Measurements from ENCODE around the gene SLC8A2. TPM values are rescaled to one million over a fixed set of nuclear protein-coding genes. Genes with fewer than 3 reads are reported as not detected.

SLC8A2 gene
- polyA plus RNA-seq, 1 donor (not counting 4 experiments of a cell fraction or from before 2014, with no cell fraction given): 0.17 TPM

- Histone ChIP-seq H3K79me2 (ENCODE audit: control insufficient read depth, insufficient read depth, low read length) (peaks cover 47% of the 10 kb centered on the region), H3K9me3 (ENCODE audit: control insufficient read depth, low read depth, low read length) (no peaks in the 10 kb centered on the region), H3K9ac (ENCODE audit: control insufficient read depth, extremely low read depth, insufficient read depth, low read length) (peak overlapping the region; percentile 99), H3K27ac (ENCODE audit: control insufficient read depth, insufficient read depth, low read length) (peak overlapping the region; percentile 97), H2AFZ (ENCODE audit: control insufficient read depth, low read length) (peak overlapping the region; percentile 65), H3K4me1 (ENCODE audit: control insufficient read depth, extremely low read depth, insufficient read depth, low read length) (peaks cover 47% of the 10 kb centered on the region), H3K36me3 (ENCODE audit: control insufficient read depth in 2 of 2, extremely low read depth in 1 of 2, insufficient read depth in 2 of 2, low read length in 2 of 2) (no peaks in the 10 kb centered on the region), H3K4me2 (ENCODE audit: control insufficient read depth, extremely low read depth, insufficient read depth, low read depth, low read length) (peak overlapping the region; percentile 91), H3K27me3 (ENCODE audit: control insufficient read depth, extremely low read depth, insufficient read depth, low read length) (no peaks in the 10 kb centered on the region), H3K4me3 (ENCODE audit: control insufficient read depth in 2 of 3, extremely low read depth in 1 of 3, insufficient read depth in 2 of 3, low read depth in 1 of 3, low read length in 3 of 3) (peak overlapping the region; percentile 87 to 97 (median 96)), H4K20me1 (ENCODE audit: control insufficient read depth, extremely low read depth, insufficient read depth, low read length) (no peaks in the 10 kb centered on the region), H3K9me1 (ENCODE audit: control insufficient read depth, extremely low read depth, insufficient read depth, low read length) (no peaks in the 10 kb centered on the region)
- TF ChIP-seq EZH2 (IDR thresholded peaks at IDR 0.05; ENCODE audit: low read length) (no peak), CTCF (optimal IDR thresholded peaks at IDR 0.05 in 1 of 3, IDR thresholded peaks at IDR 0.05 in 1 of 3, conservative IDR thresholded peaks at IDR 0.05 in 1 of 3; ENCODE audit: extremely low read depth in 1 of 3, insufficient read depth in 2 of 3, low read length in 3 of 3) (no peak)
- FAIRE-seq: no peak
- DNase-seq (ENCODE audit: low read depth, low spot score): no peak
- dilution Hi-C loops (cut with MboI; ENCODE audit: extremely low pct_ligation_motif_present, low sequenced_read_pairs): no loop called here
These were observed 42.6 kb upstream of the SLC8A2 start for GRCh38 chr19:47514151-47514868.

- H3K9ac ChIP-seq (ENCODE audit: control insufficient read depth, extremely low read depth, insufficient read depth, low read length): peak overlapping the region; percentile 99
- TF ChIP-seq EZH2 (IDR thresholded peaks at IDR 0.05; ENCODE audit: low read length) (no peak), CTCF (optimal IDR thresholded peaks at IDR 0.05 in 1 of 3, IDR thresholded peaks at IDR 0.05 in 1 of 3, conservative IDR thresholded peaks at IDR 0.05 in 1 of 3; ENCODE audit: extremely low read depth in 1 of 3, insufficient read depth in 2 of 3, low read length in 3 of 3) (no peak)
- no peak overlapping the region for H2AFZ ChIP-seq (ENCODE audit: control insufficient read depth, low read length)
- no peaks in the 10 kb centered on the region for H3K36me3 ChIP-seq (ENCODE audit: control insufficient read depth in 2 of 2, extremely low read depth in 1 of 2, insufficient read depth in 2 of 2, low read length in 2 of 2)
- H3K27ac ChIP-seq (ENCODE audit: control insufficient read depth, insufficient read depth, low read length): peak overlapping the region; percentile 59
- H3K9me1 ChIP-seq (ENCODE audit: control insufficient read depth, extremely low read depth, insufficient read depth, low read length): peaks cover 2% of the 10 kb centered on the region
- FAIRE-seq: no peak
- H3K79me2 ChIP-seq (ENCODE audit: control insufficient read depth, insufficient read depth, low read length): peaks cover 60% of the 10 kb centered on the region
- H4K20me1 ChIP-seq (ENCODE audit: control insufficient read depth, extremely low read depth, insufficient read depth, low read length): no peaks in the 10 kb centered on the region
- dilution Hi-C loops (cut with MboI; ENCODE audit: extremely low pct_ligation_motif_present, low sequenced_read_pairs): no loop called here
- H3K9me3 ChIP-seq (ENCODE audit: control insufficient read depth, low read depth, low read length): no peaks in the 10 kb centered on the region
- DNase-seq (ENCODE audit: low read depth, low spot score): no peak
- peak overlapping the region; percentile 91 for H3K4me2 ChIP-seq (ENCODE audit: control insufficient read depth, extremely low read depth, insufficient read depth, low read depth, low read length)
- H3K4me1 ChIP-seq (ENCODE audit: control insufficient read depth, extremely low read depth, insufficient read depth, low read length): peaks cover 49% of the 10 kb centered on the region
- peak overlapping the region; percentile 87 to 97 (median 96) for H3K4me3 ChIP-seq (ENCODE audit: control insufficient read depth in 2 of 3, extremely low read depth in 1 of 3, insufficient read depth in 2 of 3, low read depth in 1 of 3, low read length in 3 of 3)
- no peaks in the 10 kb centered on the region for H3K27me3 ChIP-seq (ENCODE audit: control insufficient read depth, extremely low read depth, insufficient read depth, low read length)
These were observed 41.2 kb upstream of the SLC8A2 start for GRCh38 chr19:47512948-47513319.
